22Rv1 (cell line): ENCODE results near the gene HLCS.

ENCODE experiments used
- H3K27ac ChIP-seq: fragments of 450-650 bp; 2 replicates; pipeline ENCODE4 v1.5.1; 2017
- CTCF ChIP-seq: fragments of 450-650 bp; IDR thresholded peaks from 2 replicates; pipeline ENCODE4 v1.5.1; 2017; ENCODE audit warnings: mild to moderate bottlenecking
- ZFX ChIP-seq: fragments of 450-650 bp; IDR thresholded peaks from 2 replicates; pipeline ENCODE4 v1.6.1; 2017; ENCODE audit warnings: antibody characterized with exemption, borderline replicate concordance

Gene HLCS

GRCh38 chr21:36945496-36946138 is 20.9 kb downstream of the HLCS start:
- no peak overlapping the region for H3K27ac ChIP-seq

GRCh38 chr21:36936361-36937135 is 29.9 kb downstream of the HLCS start:
- TF ChIP-seq ZFX = no peak
- TF ChIP-seq CTCF = no peak
- H3K27ac ChIP-seq = no peak overlapping the region

More at GRCh38 chr21:36945496-36946138, 20.9 kb downstream of the HLCS start:
- TF ChIP-seq ZFX (no peak), CTCF (no peak)

GRCh38 chr21:36934864-36935420 is 31.5 kb downstream of the HLCS start:
- no peak for TF ChIP-seq CTCF
- no peak overlapping the region for H3K27ac ChIP-seq

GRCh38 chr21:36932161-36932816 is 34.2 kb downstream of the HLCS start:
- H3K27ac ChIP-seq = no peak overlapping the region
- TF ChIP-seq ZFX = no peak
- no peak for TF ChIP-seq CTCF

- no peak overlapping the region for H3K27ac ChIP-seq
- TF ChIP-seq CTCF (no peak), ZFX (no peak)
Measured at GRCh38 chr21:36929622-36930021, 36.8 kb downstream of the HLCS start.

- no peak overlapping the region for H3K27ac ChIP-seq
- TF ChIP-seq ZFX = no peak
- no peak for TF ChIP-seq CTCF
Measured at GRCh38 chr21:36928960-36929359, 37.5 kb downstream of the HLCS start.

- no peak overlapping the region for H3K27ac ChIP-seq
- no peak for TF ChIP-seq ZFX
- TF ChIP-seq CTCF = peak; percentile 98
Measured at GRCh38 chr21:36927719-36928117, 38.8 kb downstream of the HLCS start.
